HK-2 (cell line): ENCODE data around the gene ASNSD1.
"Not testable (repeated sequence)": the region's sequence is repeated elsewhere in the genome, so short reads cannot be mapped to it uniquely, and the experiment has no call there.

Source experiments
- DNase-seq: peaks from one replicate; pipeline ENCODE4 v3.0.0-alpha.2; 2018; ENCODE audit not compliant: unreplicated experiment

Gene ASNSD1

DNA sequence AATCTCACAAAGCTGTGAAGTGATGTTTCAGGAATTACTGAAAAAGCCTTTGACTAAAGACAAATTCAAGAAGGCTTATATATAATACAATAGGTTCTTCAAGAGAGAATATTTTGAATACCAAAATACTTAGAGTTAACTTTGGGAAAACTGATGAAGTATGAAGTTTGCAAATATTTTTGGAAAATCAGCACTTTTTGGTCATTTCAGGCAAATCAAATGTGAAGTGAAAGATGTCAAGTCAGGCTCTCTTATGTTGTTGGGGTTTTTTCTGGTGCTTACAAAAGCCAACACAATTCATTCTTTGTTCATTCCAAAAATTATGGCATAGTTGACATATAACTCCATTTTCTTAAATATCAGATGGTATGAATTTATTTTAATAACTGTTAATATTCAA lies 14.7 kb upstream of the ASNSD1 start:
- DNase-seq, result no peak

DNA sequence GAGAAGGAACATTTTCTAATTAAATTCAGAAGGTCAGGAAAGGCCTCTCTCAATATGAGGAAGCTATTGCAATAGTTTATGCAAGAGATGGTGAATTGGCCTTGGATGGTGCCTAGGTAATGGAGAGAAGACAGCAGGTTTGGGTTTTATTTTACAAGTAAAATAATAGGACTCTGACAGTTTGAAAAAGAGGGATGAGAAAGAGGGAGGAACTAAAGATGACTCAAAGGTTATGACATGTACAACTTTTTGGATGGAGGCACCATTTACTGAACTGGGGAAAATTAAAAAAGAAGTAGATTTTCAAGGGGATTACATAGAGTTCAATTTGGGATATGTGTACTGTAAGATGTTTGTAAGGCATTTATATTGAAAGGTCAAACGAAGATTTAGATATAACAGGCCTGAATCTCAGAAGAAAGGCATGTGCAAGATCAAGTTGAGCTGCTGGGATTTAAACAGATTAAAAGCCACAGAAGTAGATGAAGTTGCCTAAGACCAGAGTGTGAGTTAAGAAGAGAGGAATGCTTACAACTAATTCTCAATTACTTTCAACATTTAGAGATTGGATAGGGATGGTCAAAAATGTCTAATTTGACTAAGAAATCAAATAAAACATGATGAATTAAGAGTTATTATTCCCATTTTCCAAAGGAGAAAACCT lies 12.3 kb upstream of the ASNSD1 start:
- no peak for DNase-seq

- DNase-seq, result no peak
These were observed 10.0 kb upstream of the ASNSD1 start for GRCh38 chr2:189651284-189651683.

DNA sequence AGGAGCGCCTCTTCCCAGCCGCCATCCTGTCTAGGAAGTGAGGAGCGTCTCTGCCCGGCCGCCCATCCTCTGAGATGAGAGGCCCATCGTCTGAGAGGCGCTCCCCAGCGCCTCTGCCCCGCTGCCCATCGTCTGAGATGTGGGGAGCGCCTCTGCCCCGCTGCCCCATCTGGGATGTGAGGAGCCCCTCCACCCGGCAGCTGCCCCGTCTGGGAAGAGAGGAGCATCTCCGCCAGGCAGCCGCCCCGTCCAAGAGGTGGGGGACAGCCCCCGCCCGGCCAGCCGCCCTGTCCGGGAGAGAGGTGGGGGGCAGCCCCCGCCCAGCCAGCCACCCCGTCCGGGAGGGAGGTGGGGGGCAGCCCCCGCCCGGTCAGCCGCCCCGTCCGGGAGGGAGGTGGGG lies 7.8 kb upstream of the ASNSD1 start:
- not testable (repeated sequence) for DNase-seq

DNA sequence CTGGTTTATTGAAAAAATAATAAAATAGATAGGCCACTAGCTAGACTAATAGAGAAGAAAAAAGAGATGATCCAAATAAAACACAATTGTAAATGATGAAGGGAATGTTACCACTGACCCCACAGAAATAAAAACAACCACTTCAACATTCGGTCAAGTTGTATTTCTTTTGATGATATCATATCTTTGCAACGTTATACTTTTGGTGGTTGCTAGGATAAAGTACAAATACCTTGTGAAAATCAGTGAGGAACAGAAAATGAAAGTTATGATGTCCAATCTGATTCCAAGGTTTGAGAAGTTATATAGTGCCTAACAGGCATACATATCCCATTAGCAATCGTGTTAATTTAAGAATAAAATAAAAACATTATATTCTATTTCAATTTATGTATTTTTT lies 6.6 kb upstream of the ASNSD1 start:
- DNase-seq, result no peak

DNA sequence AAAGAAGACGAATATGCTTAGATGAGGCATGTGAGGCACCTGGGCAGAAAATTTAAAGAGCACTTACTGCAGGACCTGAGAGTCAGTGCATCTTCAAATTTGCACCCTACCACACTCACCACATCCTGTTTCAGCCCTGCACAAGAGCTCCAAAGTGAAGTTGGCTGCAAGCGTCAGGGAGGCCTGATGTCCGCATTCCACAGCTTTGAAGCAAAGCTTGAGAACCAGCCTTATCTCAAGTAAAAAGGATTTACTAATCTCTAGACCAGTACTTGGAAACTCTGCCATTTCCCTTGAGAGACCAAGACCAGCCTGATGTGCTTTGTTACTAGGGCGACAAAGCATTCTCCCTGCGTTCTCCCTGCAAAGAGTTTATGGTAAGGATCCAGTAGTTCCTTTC lies 3.4 kb upstream of the ASNSD1 start:
- DNase-seq, result no peak

- no peak for DNase-seq
These were observed 2.7 kb upstream of the ASNSD1 start for GRCh38 chr2:189658306-189659212.

GRCh38 chr2:189659734-189660133 lies 1.5 kb upstream of the ASNSD1 start:
- DNase-seq, result no peak

GRCh38 chr2:189660803-189661147 lies 484 bp upstream of the ASNSD1 start:
- no peak for DNase-seq

DNA sequence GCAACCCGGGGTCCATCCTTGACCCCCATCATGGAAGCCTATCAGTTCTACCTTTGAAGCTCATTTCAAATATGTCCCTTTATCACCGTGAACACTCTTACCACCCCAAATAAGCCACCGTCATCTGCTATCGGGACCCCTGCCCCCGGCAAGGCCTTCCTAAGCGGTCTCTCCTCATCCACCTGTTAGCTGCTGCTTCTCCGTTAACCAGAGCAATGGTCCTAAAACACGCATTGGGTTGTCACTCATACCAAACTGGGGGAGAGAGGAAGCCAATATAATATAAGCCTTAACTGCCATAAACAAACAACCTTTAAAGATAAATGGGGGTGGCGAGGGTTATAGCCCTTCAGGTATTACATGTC lies 680 bp downstream of the ASNSD1 start:
- DNase-seq, result no peak

- no peak for DNase-seq
These were observed 1.5 kb downstream of the ASNSD1 start for GRCh38 chr2:189662669-189663226.

DNA sequence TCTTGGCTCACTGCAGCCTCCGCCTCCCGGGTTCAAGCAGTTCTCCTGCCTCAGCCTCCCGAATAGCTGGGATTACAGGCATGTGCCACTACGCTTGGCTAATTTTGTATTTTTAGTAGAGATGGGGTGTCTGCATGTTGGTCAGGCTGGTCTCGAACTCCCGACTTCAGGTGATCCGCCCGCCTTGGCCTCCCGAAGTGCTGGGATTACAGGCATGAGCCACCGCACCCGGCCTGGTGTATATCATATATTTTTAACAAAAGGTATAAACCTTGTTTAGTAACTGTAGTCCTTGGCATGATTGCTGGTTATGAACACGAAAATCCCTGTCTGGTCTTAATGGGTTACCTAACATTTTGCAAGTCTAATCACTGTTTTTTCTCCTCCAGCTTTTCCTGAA lies 2.1 kb downstream of the ASNSD1 start:
- DNase-seq, result not testable (repeated sequence)

DNA sequence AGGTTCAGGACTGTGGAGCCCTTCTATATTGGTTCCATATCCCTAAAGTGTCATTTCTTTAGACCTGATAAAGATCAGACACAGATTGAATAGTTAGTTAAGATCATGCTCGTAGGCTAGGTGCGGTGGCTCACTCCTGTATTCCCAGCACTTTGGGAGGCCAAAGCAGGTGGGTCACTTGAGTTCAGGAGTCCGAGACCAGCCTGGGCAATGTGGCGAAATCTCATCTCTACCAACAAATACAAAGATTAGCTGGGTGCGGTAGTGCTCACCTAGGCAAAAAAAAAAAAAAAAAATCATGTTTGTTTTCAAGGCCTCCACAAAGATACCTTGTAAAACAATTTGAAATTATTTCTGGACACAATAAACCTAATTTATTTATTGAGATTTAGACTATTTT lies 8.7 kb downstream of the ASNSD1 start:
- DNase-seq, result no peak

DNA sequence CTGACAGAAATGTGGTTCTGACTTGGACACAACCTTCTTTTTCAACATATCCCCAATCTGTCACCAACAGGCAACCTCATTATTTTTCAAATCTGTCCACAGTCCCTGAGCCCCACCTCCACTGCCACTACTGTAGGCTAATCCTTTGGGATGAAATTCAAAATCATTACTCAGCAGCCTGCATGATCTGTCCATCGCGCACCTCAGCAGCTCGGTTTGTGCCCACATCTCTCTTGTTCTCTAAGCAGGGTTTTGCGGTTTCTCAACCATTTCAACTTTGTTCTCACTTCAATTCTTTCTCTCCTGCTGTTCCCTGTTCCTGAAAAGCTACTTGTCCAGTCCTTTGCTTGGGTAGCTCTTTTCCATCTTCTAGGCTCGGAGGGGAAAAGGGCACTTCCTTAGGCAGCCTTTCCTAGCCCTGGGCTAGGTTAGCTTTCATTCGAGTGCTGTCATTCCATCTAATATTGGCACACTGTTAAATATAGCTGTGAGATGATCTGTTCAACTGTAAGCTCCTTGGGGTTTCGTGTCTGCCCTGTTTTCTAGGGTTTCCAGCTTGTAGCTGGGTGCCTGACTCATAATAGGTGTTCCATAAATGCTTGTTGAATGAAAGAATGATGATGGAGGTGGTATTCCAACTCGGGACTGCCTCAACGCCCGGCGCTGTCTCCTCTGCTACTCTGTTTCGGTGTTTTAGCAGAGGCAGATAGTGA lies 12.6 kb downstream of the ASNSD1 start:
- no peak for DNase-seq

GRCh38 chr2:189674374-189675112 lies 13.3 kb downstream of the ASNSD1 start, which contains the start of gene ANKAR:
ANKAR (plus strand) TSS chr2:189674670; CDS start chr2:189676491, 1,821 bp downstream.
- peak; percentile 96 for DNase-seq

GRCh38 chr2:189676471-189676870 lies 15.2 kb downstream of the ASNSD1 start:
- DNase-seq, result no peak

GRCh38 chr2:189679226-189679625 lies 18.0 kb downstream of the ASNSD1 start:
- no peak for DNase-seq

DNA sequence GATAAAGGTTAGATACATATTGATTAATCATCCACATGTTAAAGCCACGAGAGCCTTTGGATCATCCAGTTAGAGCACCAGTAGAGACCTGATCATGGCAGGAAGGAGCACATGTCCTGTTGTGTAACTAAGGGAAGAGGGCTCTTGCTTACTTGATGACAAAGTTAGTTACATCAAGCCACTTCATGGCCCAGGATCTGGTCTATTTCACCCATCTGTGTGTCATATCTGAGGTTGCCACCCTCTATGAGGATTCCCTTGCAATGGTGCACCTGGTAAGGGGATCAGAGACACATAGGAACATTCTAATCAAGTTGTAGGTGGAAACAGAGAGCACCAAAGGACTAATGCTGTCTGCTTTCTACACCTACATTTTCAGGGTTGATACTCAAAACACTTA lies 19.9 kb downstream of the ASNSD1 start:
- no peak for DNase-seq

DNA sequence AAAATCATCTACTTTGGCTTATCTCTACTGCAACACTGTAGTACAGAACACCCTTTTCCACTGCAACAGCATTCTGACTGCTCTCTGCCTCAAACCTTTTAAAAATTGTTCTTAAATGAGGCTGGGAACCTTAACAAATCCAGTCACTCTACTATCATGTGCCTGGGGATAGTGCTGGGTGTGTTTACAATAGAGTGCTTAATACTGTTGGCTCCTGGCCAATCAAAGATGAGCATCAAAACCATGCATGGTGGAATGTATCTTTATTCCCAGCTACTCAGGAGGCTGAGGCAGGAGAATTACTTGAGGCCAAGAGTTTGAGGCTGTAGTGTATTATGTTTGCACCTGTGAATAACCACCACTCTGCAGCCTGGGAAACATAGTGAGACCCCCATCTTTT lies 20.6 kb downstream of the ASNSD1 start:
- no peak for DNase-seq

GRCh38 chr2:189683348-189683747 lies 22.1 kb downstream of the ASNSD1 start:
- no peak for DNase-seq

GRCh38 chr2:189684811-189685210 lies 23.6 kb downstream of the ASNSD1 start:
- DNase-seq, result no peak
